Nephron (organoid): ENCODE measurements around the gene IRF2BPL.

Experiments
- H3K27ac Mint-ChIP-seq, 3 experiments: 2 replicates each; pipeline ENCODE4 v1.8.0; 2020; ENCODE audit warnings: mixed read lengths in 3 of 3, mild to moderate bottlenecking in 2 of 3, moderate library complexity in 1 of 3
- H3K27me3 Mint-ChIP-seq: 2 replicates; pipeline ENCODE4 v1.8.0; 2021; ENCODE audit warnings: low read depth, mild to moderate bottlenecking, moderate library complexity, mixed read lengths
- H3K36me3 Mint-ChIP-seq: 2 replicates; pipeline ENCODE4 v1.8.0; 2020; ENCODE audit warnings: low read depth, mixed read lengths
- H3K4me1 Mint-ChIP-seq: 2 replicates; pipeline ENCODE4 v1.8.0; 2020; ENCODE audit warnings: mixed read lengths
- H3K4me3 Mint-ChIP-seq, 3 experiments: 2 replicates each; pipeline ENCODE4 v1.8.0; 2020; ENCODE audit warnings: mild to moderate bottlenecking in 3 of 3, mixed read lengths in 3 of 3, moderate library complexity in 2 of 3
- H3K9me3 Mint-ChIP-seq: 2 replicates; pipeline ENCODE4 v1.8.0; 2020; ENCODE audit warnings: mixed read lengths
- CTCF ChIP-seq, 3 experiments: fragments of 200-600 bp; sonication (generic); IDR thresholded peaks; one replicate each; pipeline ENCODE4 v1.5.0; 2021; ENCODE audit warnings: antibody characterized with exemption in 3 of 3; ENCODE audit not compliant: unreplicated experiment in 3 of 3

The IRF2BPL gene

GRCh38 chr14:77028384-77029231, at the start of gene IRF2BPL:
IRF2BPL (minus strand) TSS chr14:77028708; CDS start chr14:77027792, 916 bp downstream.
- Mint-ChIP-seq H3K4me3 (peak within 1 kb of the TSS; percentile 76 to 91 (median 83)), H3K9me3 (no peaks in the 10 kb centered on the region), H3K27me3 (peaks cover 9% of the 10 kb centered on the region), H3K36me3 (peaks cover 23% of the 10 kb centered on the region), H3K4me1 (peaks cover 56% of the 10 kb centered on the region), H3K27ac (peak within 1 kb of the TSS; percentile 99)
- TF ChIP-seq CTCF (IDR thresholded peaks at IDR 0.05; ENCODE audit: unreplicated experiment in 3 of 3): no peak

GRCh38 chr14:77077040-77077439, 48.5 kb upstream of the IRF2BPL start:
- H3K27me3 Mint-ChIP-seq: peaks cover 4% of the 10 kb centered on the region
- peaks cover 10% of the 10 kb centered on the region for H3K9me3 Mint-ChIP-seq
- H3K36me3 Mint-ChIP-seq: no peaks in the 10 kb centered on the region
- peaks cover 20% of the 10 kb centered on the region for H3K4me1 Mint-ChIP-seq
- no peak for TF ChIP-seq CTCF (IDR thresholded peaks at IDR 0.05; ENCODE audit: unreplicated experiment in 3 of 3)
- H3K27ac Mint-ChIP-seq: peak overlapping the region in 1 of 3 experiments; percentile 94
- no peak overlapping the region for H3K4me3 Mint-ChIP-seq

- H3K36me3 Mint-ChIP-seq: no peaks in the 10 kb centered on the region
- peak overlapping the region; percentile 83 to 94 (median 93) for H3K27ac Mint-ChIP-seq
- peak overlapping the region; percentile 56 to 78 (median 76) for H3K4me3 Mint-ChIP-seq
- H3K4me1 Mint-ChIP-seq: peaks cover 29% of the 10 kb centered on the region
- H3K27me3 Mint-ChIP-seq: peaks cover 4% of the 10 kb centered on the region
- TF ChIP-seq CTCF (IDR thresholded peaks at IDR 0.05; ENCODE audit: unreplicated experiment in 3 of 3): no peak
- peaks cover 9% of the 10 kb centered on the region for H3K9me3 Mint-ChIP-seq
These were observed 47.7 kb upstream of the IRF2BPL start for GRCh38 chr14:77076113-77076631.

DNA sequence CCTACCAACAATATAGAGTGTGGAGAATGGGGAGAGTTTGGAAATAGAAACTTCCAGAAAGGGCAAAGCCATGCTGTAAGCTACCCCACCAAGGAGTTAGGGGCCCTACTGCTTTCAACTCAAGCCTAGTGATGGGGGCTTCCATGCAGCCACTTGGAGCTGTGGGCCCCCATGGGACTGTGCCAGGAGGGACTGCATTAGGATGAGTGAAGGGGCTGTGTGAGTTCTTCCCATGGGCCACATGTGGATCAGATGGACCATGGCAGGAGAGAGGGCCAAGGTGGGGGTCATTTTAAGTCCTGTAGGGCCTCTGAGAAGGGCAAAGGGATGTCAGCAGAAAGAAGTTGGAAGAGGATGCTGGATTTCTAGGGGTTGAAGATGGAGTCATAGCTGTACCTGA, 46.5 kb upstream of the IRF2BPL start:
- H3K27ac Mint-ChIP-seq: peak overlapping the region; percentile 18 to 64 (median 19)
- peak overlapping the region in 1 of 3 experiments; percentile 55 for H3K4me3 Mint-ChIP-seq
- H3K27me3 Mint-ChIP-seq: peaks cover 4% of the 10 kb centered on the region
- no peak for TF ChIP-seq CTCF (IDR thresholded peaks at IDR 0.05; ENCODE audit: unreplicated experiment in 3 of 3)
- no peaks in the 10 kb centered on the region for H3K36me3 Mint-ChIP-seq
- H3K9me3 Mint-ChIP-seq: peaks cover 4% of the 10 kb centered on the region
- peaks cover 39% of the 10 kb centered on the region for H3K4me1 Mint-ChIP-seq

DNA sequence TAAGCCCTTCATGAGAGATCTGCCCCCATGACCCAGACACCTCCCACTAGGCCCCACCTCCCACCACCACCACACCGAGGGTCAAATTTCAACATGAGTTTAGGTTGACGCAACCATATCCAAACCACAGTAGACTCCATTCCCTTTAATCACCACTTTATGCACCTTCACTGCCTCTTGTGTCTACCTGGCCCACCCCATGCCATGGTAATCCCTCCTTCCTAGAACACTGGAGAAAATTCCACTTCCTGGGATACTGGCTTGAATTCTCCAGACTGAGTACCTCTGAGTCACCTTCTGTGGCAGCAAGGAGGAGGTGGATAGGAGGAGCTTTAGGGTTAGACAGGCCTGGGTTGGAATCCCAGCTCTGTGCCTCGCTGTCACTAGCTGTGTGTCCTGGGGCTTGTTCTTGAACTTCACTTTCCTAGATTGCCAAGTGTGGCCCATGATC, 43.5 kb upstream of the IRF2BPL start:
- TF ChIP-seq CTCF (IDR thresholded peaks at IDR 0.05; ENCODE audit: unreplicated experiment in 3 of 3): no peak
- H3K27me3 Mint-ChIP-seq: no peaks in the 10 kb centered on the region
- H3K27ac Mint-ChIP-seq: peak overlapping the region in 1 of 3 experiments; percentile 10
- no peaks in the 10 kb centered on the region for H3K9me3 Mint-ChIP-seq
- H3K4me1 Mint-ChIP-seq: peaks cover 61% of the 10 kb centered on the region
- no peaks in the 10 kb centered on the region for H3K36me3 Mint-ChIP-seq
- no peak overlapping the region for H3K4me3 Mint-ChIP-seq
